Measurements from ENCODE around the gene TCERG1L. TPM values are rescaled to one million over a fixed set of nuclear protein-coding genes. Genes with fewer than 3 reads are reported as not detected.

TCERG1L gene
- polyA plus RNA-seq, 1 of the 3 experiments (the other 2 are of a cell fraction): not detected

DNA sequence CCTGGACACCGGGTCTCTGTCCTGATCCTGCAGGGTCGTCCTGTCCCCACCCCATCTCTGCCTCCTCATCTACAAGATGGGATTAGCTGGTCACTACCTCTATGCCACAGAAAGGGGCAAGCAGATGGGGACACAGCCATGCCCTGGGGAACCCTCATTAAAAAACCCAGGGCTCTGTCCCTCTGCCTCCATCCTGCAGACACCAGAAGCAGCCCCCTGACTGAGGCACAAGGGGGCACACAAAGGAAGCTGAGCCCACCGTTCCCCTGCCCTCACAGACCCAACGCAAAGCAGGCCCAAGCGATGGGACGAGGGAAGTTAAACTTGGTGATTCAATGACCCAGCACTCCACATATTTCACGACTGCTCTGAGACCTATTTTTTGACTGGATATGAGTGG, 142.4 kb downstream of the TCERG1L start:
- CTCF ChIA-PET: no interaction called here
- Histone ChIP-seq H3K27me3 (ENCODE audit: insufficient read depth) (no peaks in the 10 kb centered on the region), H4K20me1 (ENCODE audit: insufficient read depth) (no peaks in the 10 kb centered on the region), H3K36me3 (replicated peaks in 1 of 2; ENCODE audit: control insufficient read depth in 1 of 2, insufficient read depth in 2 of 2, low read length in 1 of 2) (no peaks in the 10 kb centered on the region), H3K9ac (no peak overlapping the region), H3F3A (replicated peaks; ENCODE audit: insufficient read depth) (no peaks in the 10 kb centered on the region), H3K27ac (ENCODE audit: low read depth in 2 of 2, low read length in 1 of 2) (no peak overlapping the region), H3K9me3 (no peaks in the 10 kb centered on the region), H3K4me2 (no peak overlapping the region), H3K9me2 (no peaks in the 10 kb centered on the region), H3K4me1 (ENCODE audit: control insufficient read depth in 1 of 2, insufficient read depth in 2 of 2, low read depth in 1 of 2, low read length in 1 of 2) (no peaks in the 10 kb centered on the region; a peak in 1 of 4 replicates), H2AFZ (ENCODE audit: low read depth) (no peak overlapping the region), H3K79me2 (ENCODE audit: insufficient read depth) (no peaks in the 10 kb centered on the region), H3K4me3 (ENCODE audit: low read depth in 2 of 2, low read length in 1 of 2) (no peak overlapping the region)
- 29% methylated on average over 7 of the region's 7 CpGs for WGBS (ENCODE audit: low lambda C conversion rate)
- POLR2A ChIA-PET: no interaction called here
- no peak for DNase-seq
- TF ChIP-seq CHD2 (IDR thresholded peaks at IDR 0.05; ENCODE audit: low read length, partially characterized antibody): no peak
- TF ChIP-seq ELF1 (IDR thresholded peaks at IDR 0.05): no peak
- TF ChIP-seq MXI1 (IDR thresholded peaks at IDR 0.05; ENCODE audit: low read depth, low read length): no peak
- TF ChIP-seq RAD21 (IDR thresholded peaks at IDR 0.05; ENCODE audit: low read length): no peak
- no peak for TF ChIP-seq GATA2 (CRISPR knock-in tag; IDR thresholded peaks at IDR 0.05)
- TF ChIP-seq FOXM1 (IDR thresholded peaks at IDR 0.05; ENCODE audit: low read depth): no peak
- no peak for TF ChIP-seq EP300 (IDR thresholded peaks at IDR 0.05; ENCODE audit: borderline replicate concordance in 1 of 2, low read depth in 1 of 2, low read length in 1 of 2)
- no peak for TF ChIP-seq RXRA (IDR thresholded peaks at IDR 0.05; ENCODE audit: borderline replicate concordance, low read depth)
- TF ChIP-seq JUND (IDR thresholded peaks at IDR 0.05): no peak
- TF ChIP-seq TCF12 (IDR thresholded peaks at IDR 0.05): no peak
- no peak for TF ChIP-seq TAF1 (IDR thresholded peaks at IDR 0.05; ENCODE audit: borderline replicate concordance, low read depth, low read length)
- TF ChIP-seq POLR2AphosphoS5 (IDR thresholded peaks at IDR 0.05; ENCODE audit: low read depth, low read length): no peak
- TF ChIP-seq, protein P1, sequence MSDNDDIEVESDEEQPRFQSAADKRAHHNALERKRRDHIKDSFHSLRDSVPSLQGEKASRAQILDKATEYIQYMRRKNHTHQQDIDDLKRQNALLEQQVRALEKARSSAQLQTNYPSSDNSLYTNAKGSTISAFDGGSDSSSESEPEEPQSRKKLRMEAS (IDR thresholded peaks at IDR 0.05; ENCODE audit: low read depth): no peak

DNA sequence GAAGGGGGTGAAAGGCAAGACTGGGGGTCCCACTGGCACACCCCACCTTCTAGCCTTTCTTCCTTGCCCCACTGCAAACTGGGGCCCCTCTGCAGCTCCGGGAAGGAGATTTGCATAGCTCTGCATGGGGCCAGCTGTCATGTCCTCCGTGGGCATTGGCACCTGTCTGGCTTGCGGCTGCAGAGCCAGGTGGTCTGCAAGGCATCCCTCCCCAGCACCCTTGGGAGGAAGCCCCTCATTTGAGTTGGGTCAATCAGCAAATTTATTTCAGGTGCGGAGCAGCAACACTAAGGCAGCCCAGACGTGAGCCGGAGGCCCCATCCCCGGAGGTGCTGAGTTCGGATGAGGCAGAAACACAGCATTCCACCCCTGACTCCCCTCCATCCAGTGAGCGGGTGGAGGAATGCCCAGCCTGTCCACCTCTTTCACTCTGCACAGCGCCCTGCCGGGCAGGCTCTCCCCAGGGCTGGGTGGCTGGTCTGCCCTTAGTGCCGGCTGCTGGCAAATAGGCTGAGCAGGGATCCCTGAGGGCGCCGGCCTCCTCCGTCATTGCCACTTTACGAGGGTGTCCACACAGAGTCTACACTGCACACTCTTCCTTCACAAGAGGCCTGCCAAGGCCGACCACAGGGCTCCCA, 143.2 kb downstream of the TCERG1L start:
- H3K4me1 ChIP-seq (ENCODE audit: control insufficient read depth in 1 of 2, insufficient read depth in 2 of 2, low read depth in 1 of 2, low read length in 1 of 2): peaks cover 0 to under 1% of the 10 kb centered on the region in 2 experiments; a peak in 1 of 4 replicates
- POLR2A ChIA-PET: no interaction called here
- 33% methylated on average over 10 of the region's 17 CpGs for WGBS (ENCODE audit: low lambda C conversion rate)
- no peaks in the 10 kb centered on the region for H3K9me2 ChIP-seq
- no peaks in the 10 kb centered on the region for H4K20me1 ChIP-seq (ENCODE audit: insufficient read depth)
- no peak overlapping the region for H3K4me3 ChIP-seq (ENCODE audit: low read depth in 2 of 2, low read length in 1 of 2)
- no peaks in the 10 kb centered on the region for H3K9me3 ChIP-seq
- DNase-seq: no peak
- no peak overlapping the region for H2AFZ ChIP-seq (ENCODE audit: low read depth)
- H3K4me2 ChIP-seq: no peak overlapping the region
- no peaks in the 10 kb centered on the region for H3K36me3 ChIP-seq (replicated peaks in 1 of 2; ENCODE audit: control insufficient read depth in 1 of 2, insufficient read depth in 2 of 2, low read length in 1 of 2)
- no peaks in the 10 kb centered on the region for H3K27me3 ChIP-seq (ENCODE audit: insufficient read depth)
- no peaks in the 10 kb centered on the region for H3F3A ChIP-seq (replicated peaks; ENCODE audit: insufficient read depth)
- no peak overlapping the region for H3K9ac ChIP-seq
- no peak for TF ChIP-seq TCF12 (IDR thresholded peaks at IDR 0.05)
- no peak for TF ChIP-seq RCOR1 (IDR thresholded peaks at IDR 0.05; ENCODE audit: low read length)
- no peak for TF ChIP-seq NFIC (IDR thresholded peaks at IDR 0.05; ENCODE audit: borderline replicate concordance)
- TF ChIP-seq, protein P2, sequence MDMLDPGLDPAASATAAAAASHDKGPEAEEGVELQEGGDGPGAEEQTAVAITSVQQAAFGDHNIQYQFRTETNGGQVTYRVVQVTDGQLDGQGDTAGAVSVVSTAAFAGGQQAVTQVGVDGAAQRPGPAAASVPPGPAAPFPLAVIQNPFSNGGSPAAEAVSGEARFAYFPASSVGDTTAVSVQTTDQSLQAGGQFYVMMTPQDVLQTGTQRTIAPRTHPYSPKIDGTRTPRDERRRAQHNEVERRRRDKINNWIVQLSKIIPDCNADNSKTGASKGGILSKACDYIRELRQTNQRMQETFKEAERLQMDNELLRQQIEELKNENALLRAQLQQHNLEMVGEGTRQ (IDR thresholded peaks at IDR 0.05; ENCODE audit: borderline replicate concordance, low read depth, low read length): no peak
- TF ChIP-seq, protein P3, sequence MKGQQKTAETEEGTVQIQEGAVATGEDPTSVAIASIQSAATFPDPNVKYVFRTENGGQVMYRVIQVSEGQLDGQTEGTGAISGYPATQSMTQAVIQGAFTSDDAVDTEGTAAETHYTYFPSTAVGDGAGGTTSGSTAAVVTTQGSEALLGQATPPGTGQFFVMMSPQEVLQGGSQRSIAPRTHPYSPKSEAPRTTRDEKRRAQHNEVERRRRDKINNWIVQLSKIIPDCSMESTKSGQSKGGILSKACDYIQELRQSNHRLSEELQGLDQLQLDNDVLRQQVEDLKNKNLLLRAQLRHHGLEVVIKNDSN (IDR thresholded peaks at IDR 0.05; ENCODE audit: borderline replicate concordance, low read depth): no peak
- TF ChIP-seq, protein P1 (IDR thresholded peaks at IDR 0.05; ENCODE audit: low read depth): no peak
- no peak for TF ChIP-seq FOSL2 (IDR thresholded peaks at IDR 0.05; ENCODE audit: borderline replicate concordance, low read depth)
- no peak for TF ChIP-seq FOXJ3 (CRISPR knock-in tag; IDR thresholded peaks at IDR 0.05)
- H3K79me2 ChIP-seq (ENCODE audit: insufficient read depth): no peaks in the 10 kb centered on the region
- no peak overlapping the region for H3K27ac ChIP-seq (ENCODE audit: low read depth in 2 of 2, low read length in 1 of 2)
- CTCF ChIA-PET: no interaction called here
